Transverse colon (tissue), 4 donors: ENCODE data around the gene GNRHR.

Experiments
- CTCF ChIP-seq, 5 experiments: fragments of 200-600 bp in 3 of 5; fragments of 450-650 bp in 2 of 5; sonication (generic) in 3 of 5; IDR thresholded peaks; 1 replicate in 2 of 5; 2 replicates in 3 of 5; pipeline ENCODE4 v1.5.1; 2016 to 2017; ENCODE audit warnings: antibody characterized with exemption in 5 of 5, inconsistent platforms in 3 of 5, mild to moderate bottlenecking in 2 of 5, moderate library complexity in 1 of 5
- EP300 ChIP-seq: sonication (generic); formaldehyde crosslinking; IDR thresholded peaks from one replicate; pipeline ENCODE4 v1.6.1; 2017; ENCODE audit warnings: antibody characterized with exemption, low read depth
- POLR2A ChIP-seq: fragments of 450-650 bp; IDR thresholded peaks from one replicate; pipeline ENCODE4 v1.6.1; 2016; ENCODE audit warnings: antibody characterized with exemption, mild to moderate bottlenecking, moderate library complexity
- POLR2AphosphoS5 ChIP-seq, 3 donors: sonication (generic); formaldehyde crosslinking; IDR thresholded peaks; one replicate each; pipeline ENCODE4 v1.6.1; 2016; ENCODE audit warnings: antibody characterized with exemption in 3 of 3

GRCh38 chr4:67796810-67797209 is 42.6 kb upstream of the GNRHR start:
- no peak for TF ChIP-seq CTCF (IDR thresholded peaks at IDR 0.05)
- TF ChIP-seq POLR2A, result no peak
- TF ChIP-seq POLR2AphosphoS5 (IDR thresholded peaks at IDR 0.05), result no peak
- no peak for TF ChIP-seq EP300
